ENCODE measurements around the gene EDN3.

GRCh38 chr20:59333260-59333845 is 32.9 kb downstream of the EDN3 start:
- TF ChIP-seq GATA2 (IDR thresholded peaks at IDR 0.05; ENCODE audit: low read depth, low read length) (no peak), GATA3 (IDR thresholded peaks at IDR 0.05; ENCODE audit: low read depth, low read length) (no peak)

All from SH-SY5Y (cell line).